ENCODE data around the gene MRPS14.

The MRPS14 gene

GRCh38 chr1:174982971-174983689 is 40.1 kb downstream of the MRPS14 start:
- no peak for DNase-seq (ENCODE audit: low read depth)

GRCh38 chr1:174976436-174977108 is 46.7 kb downstream of the MRPS14 start:
- DNase-seq (ENCODE audit: low read depth): no peak

GRCh38 chr1:174975764-174976163 is 47.5 kb downstream of the MRPS14 start:
- no peak for DNase-seq (ENCODE audit: low read depth)

- no peak for DNase-seq (ENCODE audit: low read depth)
Observed at GRCh38 chr1:174974711-174975119, 48.5 kb downstream of the MRPS14 start.

GRCh38 chr1:174971902-174972301 is 51.3 kb downstream of the MRPS14 start:
- DNase-seq (ENCODE audit: low read depth): no peak

GRCh38 chr1:174971466-174971865 is 51.8 kb downstream of the MRPS14 start:
- DNase-seq (ENCODE audit: low read depth): no peak

- DNase-seq (ENCODE audit: low read depth): no peak
Observed at GRCh38 chr1:174969977-174970376, 53.2 kb downstream of the MRPS14 start.

GRCh38 chr1:174968750-174969244 is 54.4 kb downstream of the MRPS14 start:
- no peak for DNase-seq (ENCODE audit: low read depth)

GRCh38 chr1:174967845-174968705 is 55.1 kb downstream of the MRPS14 start:
- DNase-seq (ENCODE audit: low read depth): no peak

- no peak for DNase-seq (ENCODE audit: low read depth)
Observed at GRCh38 chr1:174966008-174966572, 57.1 kb downstream of the MRPS14 start.

GRCh38 chr1:174965362-174966007 is 57.7 kb downstream of the MRPS14 start:
- DNase-seq (ENCODE audit: low read depth): no peak

- DNase-seq (ENCODE audit: low read depth): no peak
Observed at GRCh38 chr1:174964972-174965361, 58.3 kb downstream of the MRPS14 start.

GRCh38 chr1:174964261-174964971 is 58.8 kb downstream of the MRPS14 start:
- no peak for DNase-seq (ENCODE audit: low read depth)

GRCh38 chr1:174963529-174964125 is 59.6 kb downstream of the MRPS14 start:
- no peak for DNase-seq (ENCODE audit: low read depth)
